Measurements from ENCODE around the gene MAP2K5. TPM values are rescaled to one million over a fixed set of nuclear protein-coding genes. Genes with fewer than 3 reads are reported as not detected.

Gene MAP2K5
- total RNA-seq, 1 experiment from 2014 or later: 32.0 TPM

GRCh38 chr15:67601073-67601472 is 58.6 kb downstream of the MAP2K5 start:
- Histone ChIP-seq H3K9ac (ENCODE audit: low read length) (no peak overlapping the region), H3K4me2 (ENCODE audit: low read depth, low read length, poor library complexity, severe bottlenecking) (no peak overlapping the region), H2AFZ (ENCODE audit: low read length) (no peak overlapping the region), H3K9me2 (replicated peaks; ENCODE audit: insufficient read depth, low read length) (no peaks in the 10 kb centered on the region), H3K4me3 (ENCODE audit: low read length) (no peak overlapping the region), H3K27me3 (ENCODE audit: low read length) (no peaks in the 10 kb centered on the region), H3K9me3 (ENCODE audit: low read length) (no peaks in the 10 kb centered on the region), H3K27ac (ENCODE audit: low read length) (no peak overlapping the region), H4K20me1 (ENCODE audit: insufficient read depth, low read depth, low read length) (no peaks in the 10 kb centered on the region), H3K36me3 (ENCODE audit: insufficient read depth, low read length) (no peaks in the 10 kb centered on the region), H3K4me1 (ENCODE audit: low read length) (peaks cover 8% of the 10 kb centered on the region; the same call in 1 of the 2 replicates), H3K79me2 (ENCODE audit: low read length) (no peaks in the 10 kb centered on the region)
- no peak for DNase-seq

GRCh38 chr15:67603063-67603462 is 60.6 kb downstream of the MAP2K5 start:
- Histone ChIP-seq H3K9me3 (ENCODE audit: low read length) (no peaks in the 10 kb centered on the region), H4K20me1 (ENCODE audit: insufficient read depth, low read depth, low read length) (no peaks in the 10 kb centered on the region), H3K9me2 (replicated peaks; ENCODE audit: insufficient read depth, low read length) (no peaks in the 10 kb centered on the region), H3K27me3 (ENCODE audit: low read length) (no peaks in the 10 kb centered on the region), H3K27ac (ENCODE audit: low read length) (no peak overlapping the region), H3K9ac (ENCODE audit: low read length) (no peak overlapping the region), H3K79me2 (ENCODE audit: low read length) (no peaks in the 10 kb centered on the region), H2AFZ (ENCODE audit: low read length) (no peak overlapping the region), H3K4me1 (ENCODE audit: low read length) (peaks cover 15% of the 10 kb centered on the region; the same call in 1 of the 2 replicates), H3K36me3 (ENCODE audit: insufficient read depth, low read length) (peaks cover 4% of the 10 kb centered on the region; the same call in 1 of the 2 replicates), H3K4me3 (ENCODE audit: low read length) (no peak overlapping the region), H3K4me2 (ENCODE audit: low read depth, low read length, poor library complexity, severe bottlenecking) (no peak overlapping the region)
- DNase-seq: no peak

GRCh38 chr15:67605871-67606270 is 63.4 kb downstream of the MAP2K5 start:
- Histone ChIP-seq H4K20me1 (ENCODE audit: insufficient read depth, low read depth, low read length) (no peaks in the 10 kb centered on the region), H2AFZ (ENCODE audit: low read length) (no peak overlapping the region), H3K79me2 (ENCODE audit: low read length) (no peaks in the 10 kb centered on the region), H3K36me3 (ENCODE audit: insufficient read depth, low read length) (peaks cover 4% of the 10 kb centered on the region; the same call in 1 of the 2 replicates), H3K4me2 (ENCODE audit: low read depth, low read length, poor library complexity, severe bottlenecking) (no peak overlapping the region), H3K9me3 (ENCODE audit: low read length) (no peaks in the 10 kb centered on the region), H3K9me2 (replicated peaks; ENCODE audit: insufficient read depth, low read length) (no peaks in the 10 kb centered on the region), H3K4me1 (ENCODE audit: low read length) (peaks cover 15% of the 10 kb centered on the region; the same call in 1 of the 2 replicates), H3K9ac (ENCODE audit: low read length) (no peak overlapping the region), H3K27ac (ENCODE audit: low read length) (no peak overlapping the region), H3K27me3 (ENCODE audit: low read length) (no peaks in the 10 kb centered on the region), H3K4me3 (ENCODE audit: low read length) (no peak overlapping the region)
- DNase-seq: no peak

- no peak overlapping the region for H3K27ac ChIP-seq (ENCODE audit: low read length)
- peaks cover 13% of the 10 kb centered on the region; the same call in 1 of the 2 replicates for H3K4me1 ChIP-seq (ENCODE audit: low read length)
- no peak overlapping the region for H3K9ac ChIP-seq (ENCODE audit: low read length)
- peaks cover 4% of the 10 kb centered on the region; the same call in 1 of the 2 replicates for H3K36me3 ChIP-seq (ENCODE audit: insufficient read depth, low read length)
- H3K4me3 ChIP-seq (ENCODE audit: low read length): no peak overlapping the region
- no peaks in the 10 kb centered on the region for H3K9me2 ChIP-seq (replicated peaks; ENCODE audit: insufficient read depth, low read length)
- no peak overlapping the region for H2AFZ ChIP-seq (ENCODE audit: low read length)
- H4K20me1 ChIP-seq (ENCODE audit: insufficient read depth, low read depth, low read length): no peaks in the 10 kb centered on the region
- DNase-seq: no peak
- no peaks in the 10 kb centered on the region for H3K9me3 ChIP-seq (ENCODE audit: low read length)
- H3K27me3 ChIP-seq (ENCODE audit: low read length): no peaks in the 10 kb centered on the region
- H3K4me2 ChIP-seq (ENCODE audit: low read depth, low read length, poor library complexity, severe bottlenecking): no peak overlapping the region
- no peaks in the 10 kb centered on the region for H3K79me2 ChIP-seq (ENCODE audit: low read length)
These were observed 64.2 kb downstream of the MAP2K5 start for GRCh38 chr15:67606742-67607141.

DNA sequence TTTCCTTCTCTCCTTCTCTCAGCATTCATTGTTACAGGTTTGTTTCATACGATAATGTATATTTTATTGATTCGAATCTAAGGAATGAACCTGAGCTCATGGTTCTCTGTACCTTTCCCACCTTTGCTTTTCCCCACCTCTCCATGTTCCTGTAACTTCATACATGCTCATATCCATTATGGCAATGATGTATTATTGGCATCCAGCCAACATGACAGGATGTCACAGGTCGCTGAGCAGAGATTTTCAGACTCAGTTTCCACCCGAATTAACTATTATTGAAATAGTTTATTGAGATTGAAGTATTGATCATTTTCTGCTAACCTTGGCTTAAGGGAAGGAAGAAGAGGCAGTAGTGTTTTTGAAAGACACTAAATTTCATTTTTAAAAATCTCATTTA is 64.8 kb downstream of the MAP2K5 start:
- H3K4me1 ChIP-seq (ENCODE audit: low read length): peaks cover 7% of the 10 kb centered on the region; the same call in 1 of the 2 replicates
- no peak for DNase-seq
- H2AFZ ChIP-seq (ENCODE audit: low read length): no peak overlapping the region
- H3K27me3 ChIP-seq (ENCODE audit: low read length): no peaks in the 10 kb centered on the region
- H3K9ac ChIP-seq (ENCODE audit: low read length): no peak overlapping the region
- no peak overlapping the region for H3K4me3 ChIP-seq (ENCODE audit: low read length)
- H3K27ac ChIP-seq (ENCODE audit: low read length): no peak overlapping the region
- H3K36me3 ChIP-seq (ENCODE audit: insufficient read depth, low read length): peaks cover 4% of the 10 kb centered on the region; the same call in 1 of the 2 replicates
- H3K79me2 ChIP-seq (ENCODE audit: low read length): no peaks in the 10 kb centered on the region
- H3K9me3 ChIP-seq (ENCODE audit: low read length): no peaks in the 10 kb centered on the region
- no peaks in the 10 kb centered on the region for H3K9me2 ChIP-seq (replicated peaks; ENCODE audit: insufficient read depth, low read length)
- H3K4me2 ChIP-seq (ENCODE audit: low read depth, low read length, poor library complexity, severe bottlenecking): no peak overlapping the region
- H4K20me1 ChIP-seq (ENCODE audit: insufficient read depth, low read depth, low read length): no peaks in the 10 kb centered on the region

DNA sequence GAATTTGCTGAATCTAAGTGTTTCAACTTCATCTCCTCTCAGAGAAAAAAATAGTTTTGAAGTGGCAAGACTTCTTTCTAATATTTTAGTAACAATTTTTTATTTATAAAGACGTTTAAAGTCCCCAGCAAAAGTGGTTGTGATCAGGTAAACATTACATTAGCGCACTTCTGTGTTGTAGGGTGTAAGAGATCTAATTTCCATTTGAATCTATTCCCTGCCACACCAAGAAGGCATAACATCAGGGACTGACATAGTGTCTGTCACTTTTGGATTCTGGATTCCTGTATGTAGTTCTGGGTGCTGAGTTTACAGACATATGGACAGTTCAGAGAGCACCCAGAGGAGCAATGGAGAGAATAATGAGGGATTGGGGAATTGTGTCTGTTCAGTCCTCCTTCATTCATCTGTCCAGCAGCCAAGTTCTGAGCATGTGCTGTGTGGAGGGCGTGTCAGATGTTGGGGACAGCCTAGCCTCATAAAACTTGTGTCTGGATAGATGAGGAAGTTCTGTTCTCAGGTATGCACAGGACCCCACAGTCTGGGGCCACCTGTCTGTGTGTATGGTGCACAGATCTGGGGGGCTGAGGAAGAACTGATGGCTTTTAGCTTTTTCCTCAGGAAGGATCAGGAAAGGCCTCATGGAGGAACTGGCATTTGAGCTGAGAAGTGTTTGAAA is 65.6 kb downstream of the MAP2K5 start:
- H3K27ac ChIP-seq (ENCODE audit: low read length): no peak overlapping the region
- H3K9me2 ChIP-seq (replicated peaks; ENCODE audit: insufficient read depth, low read length): no peaks in the 10 kb centered on the region
- H3K9me3 ChIP-seq (ENCODE audit: low read length): no peaks in the 10 kb centered on the region
- H3K4me2 ChIP-seq (ENCODE audit: low read depth, low read length, poor library complexity, severe bottlenecking): no peak overlapping the region
- DNase-seq: no peak
- no peak overlapping the region for H3K9ac ChIP-seq (ENCODE audit: low read length)
- no peak overlapping the region for H2AFZ ChIP-seq (ENCODE audit: low read length)
- no peaks in the 10 kb centered on the region for H3K27me3 ChIP-seq (ENCODE audit: low read length)
- no peaks in the 10 kb centered on the region for H3K79me2 ChIP-seq (ENCODE audit: low read length)
- peaks cover 4% of the 10 kb centered on the region; the same call in 1 of the 2 replicates for H3K36me3 ChIP-seq (ENCODE audit: insufficient read depth, low read length)
- H4K20me1 ChIP-seq (ENCODE audit: insufficient read depth, low read depth, low read length): no peaks in the 10 kb centered on the region
- peaks cover 6% of the 10 kb centered on the region; the same call in 1 of the 2 replicates for H3K4me1 ChIP-seq (ENCODE audit: low read length)
- H3K4me3 ChIP-seq (ENCODE audit: low read length): no peak overlapping the region

DNA sequence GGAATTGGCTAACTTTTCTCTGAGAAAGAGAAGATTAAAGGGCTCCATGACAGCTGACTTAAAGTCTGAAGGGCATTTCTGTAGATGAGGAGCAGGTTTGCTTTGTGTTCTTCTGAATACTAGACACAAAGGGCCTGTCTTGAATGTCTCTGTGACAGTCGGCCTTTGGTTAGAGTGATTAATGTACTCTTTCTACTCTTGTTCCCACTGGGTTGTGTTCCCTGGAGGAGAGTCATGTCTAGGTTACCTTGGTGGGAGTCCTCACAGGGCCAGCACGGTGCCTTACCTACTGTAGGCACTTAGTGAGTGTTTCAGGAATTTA is 66.1 kb downstream of the MAP2K5 start:
- Histone ChIP-seq H3K27ac (ENCODE audit: low read length) (no peak overlapping the region), H3K9me2 (replicated peaks; ENCODE audit: insufficient read depth, low read length) (no peaks in the 10 kb centered on the region), H3K4me3 (ENCODE audit: low read length) (no peak overlapping the region), H4K20me1 (ENCODE audit: insufficient read depth, low read depth, low read length) (no peaks in the 10 kb centered on the region), H3K27me3 (ENCODE audit: low read length) (no peaks in the 10 kb centered on the region), H3K4me1 (ENCODE audit: low read length) (peaks cover 6% of the 10 kb centered on the region; the same call in 1 of the 2 replicates), H3K36me3 (ENCODE audit: insufficient read depth, low read length) (peaks cover 4% of the 10 kb centered on the region; the same call in 1 of the 2 replicates), H3K4me2 (ENCODE audit: low read depth, low read length, poor library complexity, severe bottlenecking) (no peak overlapping the region), H2AFZ (ENCODE audit: low read length) (no peak overlapping the region), H3K79me2 (ENCODE audit: low read length) (no peaks in the 10 kb centered on the region), H3K9ac (ENCODE audit: low read length) (no peak overlapping the region), H3K9me3 (ENCODE audit: low read length) (no peaks in the 10 kb centered on the region)
- DNase-seq: no peak

DNA sequence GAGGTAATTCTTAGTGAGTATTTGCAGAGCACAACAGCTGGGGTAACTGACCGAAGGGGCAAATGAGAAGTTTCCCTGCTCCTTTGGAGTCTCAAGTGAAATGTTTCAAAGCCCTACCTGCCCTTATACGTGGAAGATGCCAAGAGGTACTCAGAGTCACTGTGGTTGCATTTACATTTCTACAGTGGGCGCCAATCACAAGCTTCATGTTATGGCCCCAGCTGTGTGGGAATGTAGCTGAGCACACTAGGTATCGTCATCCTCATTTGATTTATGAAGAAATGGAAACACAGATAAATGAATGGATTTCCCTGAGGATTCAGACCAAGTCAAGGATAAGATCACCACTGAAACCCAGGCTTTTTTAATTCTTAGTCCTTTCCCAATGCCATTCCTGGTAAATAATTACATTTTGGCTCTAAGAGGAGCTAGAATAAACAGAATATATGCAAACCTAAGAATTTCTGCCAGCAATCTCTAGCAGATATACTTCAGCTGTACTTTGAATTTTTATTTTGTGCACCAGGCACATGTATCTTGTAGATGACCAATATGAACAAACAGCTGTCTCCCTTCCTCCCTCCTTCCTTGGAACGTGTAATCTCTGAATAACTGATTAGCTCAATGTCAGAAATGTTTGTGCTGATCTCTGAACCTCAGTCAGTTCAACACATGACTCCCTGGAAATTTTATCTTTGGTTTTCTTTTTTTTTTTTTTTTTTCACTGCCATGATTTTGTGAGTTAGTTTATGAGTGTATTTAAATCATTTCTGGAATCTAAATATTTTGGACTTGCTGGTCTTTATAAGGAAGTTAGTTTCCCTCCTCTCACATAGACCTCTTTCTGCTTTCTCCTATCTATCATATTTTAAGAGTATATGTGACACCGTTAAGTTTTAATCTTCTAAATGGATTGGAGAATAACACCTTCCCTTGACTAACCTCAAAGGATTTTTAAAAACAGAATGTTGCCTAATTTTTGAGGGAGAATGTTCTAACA is 69.2 kb downstream of the MAP2K5 start:
- no peak overlapping the region for H3K4me3 ChIP-seq (ENCODE audit: low read length)
- H3K9me2 ChIP-seq (replicated peaks; ENCODE audit: insufficient read depth, low read length): no peaks in the 10 kb centered on the region
- H3K9ac ChIP-seq (ENCODE audit: low read length): no peak overlapping the region
- no peak overlapping the region for H3K4me2 ChIP-seq (ENCODE audit: low read depth, low read length, poor library complexity, severe bottlenecking)
- peaks cover 4% of the 10 kb centered on the region; the same call in 1 of the 2 replicates for H3K36me3 ChIP-seq (ENCODE audit: insufficient read depth, low read length)
- H3K4me1 ChIP-seq (ENCODE audit: low read length): peaks cover 3% of the 10 kb centered on the region; the same call in 1 of the 2 replicates
- no peak for DNase-seq
- no peaks in the 10 kb centered on the region for H3K79me2 ChIP-seq (ENCODE audit: low read length)
- no peak overlapping the region for H2AFZ ChIP-seq (ENCODE audit: low read length)
- no peaks in the 10 kb centered on the region for H4K20me1 ChIP-seq (ENCODE audit: insufficient read depth, low read depth, low read length)
- H3K27me3 ChIP-seq (ENCODE audit: low read length): no peaks in the 10 kb centered on the region
- H3K9me3 ChIP-seq (ENCODE audit: low read length): no peaks in the 10 kb centered on the region
- no peak overlapping the region for H3K27ac ChIP-seq (ENCODE audit: low read length)

All from Karpas-422 (cell line).